ENCODE measurements around the gene CCDC141.

Gene CCDC141

GRCh38 chr2:178962805-178963433 is 87.0 kb downstream of the CCDC141 start:
- no peak for DNase-seq

- no peak for DNase-seq
These were observed 87.8 kb downstream of the CCDC141 start for GRCh38 chr2:178962152-178962551.

- no peak for DNase-seq
These were observed 95.9 kb downstream of the CCDC141 start for GRCh38 chr2:178954049-178954448.

GRCh38 chr2:178951266-178952006 is 98.5 kb downstream of the CCDC141 start:
- no peak for DNase-seq

- no peak for DNase-seq
These were observed 100.4 kb downstream of the CCDC141 start for GRCh38 chr2:178949584-178949983.

GRCh38 chr2:178949151-178949550 is 100.8 kb downstream of the CCDC141 start:
- no peak for DNase-seq

GRCh38 chr2:178947006-178947405 is 102.9 kb downstream of the CCDC141 start:
- no peak for DNase-seq

- no peak for DNase-seq
These were observed 103.4 kb downstream of the CCDC141 start for GRCh38 chr2:178946494-178946893.

GRCh38 chr2:178943745-178944144 is 106.2 kb downstream of the CCDC141 start:
- no peak for DNase-seq

- no peak for DNase-seq
These were observed 115.4 kb downstream of the CCDC141 start for GRCh38 chr2:178934571-178934970.

GRCh38 chr2:178933493-178933892 is 116.4 kb downstream of the CCDC141 start:
- no peak for DNase-seq

GRCh38 chr2:178928077-178928476 is 121.9 kb downstream of the CCDC141 start:
- DNase-seq, result no peak

GRCh38 chr2:178927173-178927572 is 122.8 kb downstream of the CCDC141 start:
- no peak for DNase-seq

GRCh38 chr2:178924817-178925216 is 125.1 kb downstream of the CCDC141 start:
- no peak for DNase-seq

GRCh38 chr2:178923546-178923945 is 126.4 kb downstream of the CCDC141 start:
- no peak for DNase-seq

GRCh38 chr2:178920916-178921513 is 128.9 kb downstream of the CCDC141 start:
- DNase-seq, result no peak

- DNase-seq, result no peak
These were observed 132.4 kb downstream of the CCDC141 start for GRCh38 chr2:178917555-178917954.

- no peak for DNase-seq
These were observed 134.3 kb downstream of the CCDC141 start for GRCh38 chr2:178915423-178916173.

- peak; percentile 76 for DNase-seq
These were observed 135.6 kb downstream of the CCDC141 start for GRCh38 chr2:178914259-178914849.

GRCh38 chr2:178913049-178913441 is 136.9 kb downstream of the CCDC141 start:
- DNase-seq, result no peak

- peak; percentile 9 for DNase-seq
These were observed 137.4 kb downstream of the CCDC141 start for GRCh38 chr2:178912416-178913048.

GRCh38 chr2:178911039-178911438 is 138.9 kb downstream of the CCDC141 start:
- DNase-seq, result no peak

GRCh38 chr2:178910005-178910404 is 139.9 kb downstream of the CCDC141 start:
- no peak for DNase-seq

Measured in fibroblast of skin of right biceps (primary cell).